GM21423 (cell line): ENCODE data around the gene BRCA1.
"Not testable (repeated sequence)": the region's sequence is repeated elsewhere in the genome, so short reads cannot be mapped to it uniquely, and the experiment has no call there.

Experiments used
- ATAC-seq: cut with Tn5 transposase; IDR thresholded peaks from one replicate; pipeline ENCODE4 v1.9.1; 2021; ENCODE audit warnings: mild to moderate bottlenecking, moderate library complexity; ENCODE audit not compliant: unreplicated experiment

Gene BRCA1

DNA sequence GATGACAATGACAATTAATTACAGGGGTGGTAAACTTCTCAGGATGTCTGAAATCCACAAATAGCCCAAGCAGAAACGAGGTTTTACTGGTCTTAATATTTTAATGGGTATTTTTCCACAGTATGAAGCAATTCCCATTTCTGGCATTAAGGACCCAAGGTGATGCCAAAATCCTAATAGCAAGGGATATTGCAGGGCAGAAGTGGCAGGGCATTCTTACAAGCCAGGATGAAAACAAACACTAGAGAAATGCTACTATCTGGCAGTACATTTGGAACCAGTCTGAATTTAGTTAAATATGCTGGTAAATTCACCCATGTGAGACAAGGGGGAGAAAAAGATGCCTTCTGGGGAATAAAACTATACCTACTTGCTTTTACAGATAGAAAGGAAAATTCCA is 54.9 kb downstream of the BRCA1 start:
- no peak for ATAC-seq

DNA sequence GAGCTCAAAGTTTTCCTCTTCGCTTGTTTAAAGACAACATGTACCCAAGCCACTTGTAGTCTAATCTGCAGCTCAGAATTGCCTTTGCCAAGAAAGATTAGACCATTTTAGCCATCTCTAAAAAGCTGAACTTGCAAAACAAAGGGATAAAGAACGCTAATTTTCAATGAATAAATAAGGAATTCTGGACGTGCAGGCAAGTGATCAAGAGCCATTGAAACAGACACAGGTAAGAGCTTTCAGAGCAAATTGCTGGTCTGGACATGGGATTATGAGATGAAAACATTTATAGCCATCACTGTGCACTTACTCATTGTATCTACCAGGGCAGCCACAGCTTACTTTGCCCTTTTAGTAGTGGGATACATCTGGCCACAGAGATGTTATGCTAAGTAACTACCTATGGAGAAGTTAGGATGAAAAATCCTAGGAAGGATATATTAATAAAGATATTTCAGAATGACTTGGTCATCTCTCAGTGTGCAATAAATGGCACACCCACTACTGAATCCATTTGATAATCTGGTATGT is 55.7 kb downstream of the BRCA1 start:
- ATAC-seq, result no peak

DNA sequence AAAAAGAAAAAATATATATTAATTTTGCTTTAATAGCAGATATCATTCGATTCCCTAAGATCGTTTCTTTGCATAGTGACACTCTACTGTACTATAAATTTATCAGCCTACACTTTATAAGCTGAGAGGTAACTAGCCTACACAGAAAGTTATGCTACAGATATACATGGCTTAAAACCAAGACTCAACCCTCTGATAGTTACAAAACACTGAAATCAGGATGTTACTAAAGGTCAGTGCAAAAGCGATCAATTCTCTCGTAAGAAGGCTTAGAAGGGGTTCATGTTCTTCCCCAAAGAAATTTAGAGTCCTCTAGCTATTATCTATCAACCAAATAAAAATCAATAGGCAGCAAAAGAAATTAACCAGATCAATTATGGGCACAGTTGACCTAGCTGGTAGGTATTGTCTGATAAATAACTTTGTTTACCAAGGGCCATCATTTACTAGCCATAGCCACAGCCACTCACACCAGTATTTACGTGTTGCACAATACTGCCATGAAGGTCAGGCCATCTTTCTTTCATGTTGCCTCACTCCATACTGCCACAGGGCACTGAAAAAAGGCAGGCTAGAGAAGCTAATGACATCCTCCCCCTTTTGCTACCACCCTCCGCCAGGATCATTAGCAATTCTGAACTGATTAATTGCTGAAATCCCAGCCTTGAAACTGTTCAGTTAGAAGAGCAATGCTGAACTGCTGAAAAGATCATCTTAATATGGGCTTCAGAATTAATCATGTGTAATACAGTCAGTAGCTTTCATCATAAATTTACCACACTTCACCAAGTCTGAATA is 56.4 kb downstream of the BRCA1 start:
- ATAC-seq, result no peak

DNA sequence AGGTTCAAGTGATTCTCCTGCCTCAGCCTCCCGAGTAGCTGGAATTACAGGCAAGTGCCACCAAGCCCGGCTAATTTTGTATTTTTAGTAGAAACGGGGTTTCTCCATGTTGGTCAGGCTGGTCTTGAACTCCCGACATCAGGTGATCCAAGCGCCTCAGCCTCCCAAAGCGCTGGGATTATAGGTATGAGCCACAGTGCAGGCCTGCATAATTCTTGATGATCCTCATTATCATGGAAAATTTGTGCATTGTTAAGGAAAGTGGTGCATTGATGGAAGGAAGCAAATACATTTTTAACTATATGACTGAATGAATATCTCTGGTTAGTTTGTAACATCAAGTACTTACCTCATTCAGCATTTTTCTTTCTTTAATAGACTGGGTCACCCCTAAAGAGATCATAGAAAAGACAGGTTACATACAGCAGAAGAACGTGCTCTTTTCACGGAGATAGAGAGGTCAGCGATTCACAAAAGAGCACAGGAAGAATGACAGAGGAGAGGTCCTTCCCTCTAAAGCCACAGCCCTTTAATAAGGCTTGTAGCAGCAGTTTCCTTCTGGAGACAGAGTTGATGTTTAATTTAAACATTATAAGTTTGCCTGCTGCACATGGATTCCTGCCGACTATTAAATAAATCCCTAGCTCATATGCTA is 62.1 kb downstream of the BRCA1 start:
- no peak for ATAC-seq

DNA sequence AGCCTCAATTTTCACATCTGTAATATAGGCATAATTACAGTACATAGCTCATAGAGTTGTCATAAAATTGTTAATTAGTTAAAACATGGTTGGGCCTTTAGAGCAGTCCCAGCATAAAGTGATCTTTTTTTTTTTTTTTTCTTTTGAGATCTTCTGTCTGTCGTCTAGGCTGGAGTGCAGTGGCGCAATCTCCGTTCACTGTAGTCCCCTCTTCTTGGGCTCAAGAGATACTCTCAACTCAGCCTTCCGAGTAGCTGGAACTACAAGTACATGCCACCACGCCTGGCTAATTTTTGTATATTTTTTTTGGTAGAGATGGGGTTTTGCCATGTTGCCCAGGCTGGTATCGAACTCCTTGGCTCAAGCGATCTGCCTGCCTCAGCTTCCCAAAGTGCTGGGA is 69.1 kb downstream of the BRCA1 start:
- no peak for ATAC-seq

DNA sequence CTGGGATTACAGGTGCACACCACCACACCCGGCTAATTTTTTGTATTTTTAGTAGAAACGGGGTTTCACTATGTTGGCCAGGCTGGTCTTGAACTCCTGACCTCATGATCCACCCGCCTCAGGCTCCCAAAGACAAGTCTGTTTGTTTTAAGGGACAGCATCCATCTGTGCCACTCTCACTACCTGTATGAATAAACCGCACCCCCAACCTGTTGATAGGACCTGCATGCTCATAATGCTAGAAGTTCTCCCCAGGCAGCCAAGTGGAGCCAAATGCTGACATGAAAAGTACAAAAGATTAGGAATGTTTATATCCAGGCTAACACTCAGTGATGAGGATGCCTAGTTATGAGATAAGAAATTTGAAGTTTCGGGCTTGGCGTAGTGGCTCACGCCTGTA is 72.2 kb downstream of the BRCA1 start:
- ATAC-seq, result not testable (repeated sequence)

DNA sequence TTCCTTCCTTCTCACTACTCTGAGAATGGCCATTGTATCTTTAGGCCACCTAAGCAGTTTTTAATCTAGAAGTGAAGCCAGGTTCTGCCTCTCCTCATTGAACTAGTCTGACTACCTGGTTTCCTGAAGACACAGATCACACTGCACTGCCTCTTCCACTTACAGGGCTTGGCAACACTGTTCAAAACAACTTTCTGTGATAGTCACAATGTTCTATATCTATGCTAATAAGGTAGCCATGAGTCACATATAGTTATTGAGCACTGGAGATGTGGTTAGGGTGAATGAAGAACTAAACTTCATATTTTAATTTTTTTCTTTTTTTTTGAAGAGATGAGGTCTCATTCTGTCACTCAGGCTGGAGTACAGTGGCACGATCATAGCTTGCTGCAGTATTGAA is 73.2 kb downstream of the BRCA1 start:
- ATAC-seq, result no peak

DNA sequence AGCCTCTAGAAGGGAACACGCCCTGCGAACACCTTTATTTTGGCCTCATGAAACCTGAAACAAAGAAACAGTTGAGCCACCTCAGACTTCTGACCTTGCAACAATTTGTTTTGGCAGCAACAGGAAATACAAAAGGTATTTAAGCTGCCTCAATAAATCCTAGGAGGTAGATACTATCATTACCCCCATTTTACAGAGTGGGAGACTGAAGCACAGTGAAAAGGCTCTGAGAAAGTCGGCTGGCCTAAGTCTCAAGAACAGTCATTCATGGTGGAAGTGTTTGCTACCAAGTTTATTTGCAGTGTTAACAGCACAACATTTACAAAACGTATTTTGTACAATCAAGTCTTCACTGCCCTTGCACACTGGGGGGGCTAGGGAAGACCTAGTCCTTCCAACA is 81.1 kb downstream of the BRCA1 start:
- ATAC-seq, result no peak

DNA sequence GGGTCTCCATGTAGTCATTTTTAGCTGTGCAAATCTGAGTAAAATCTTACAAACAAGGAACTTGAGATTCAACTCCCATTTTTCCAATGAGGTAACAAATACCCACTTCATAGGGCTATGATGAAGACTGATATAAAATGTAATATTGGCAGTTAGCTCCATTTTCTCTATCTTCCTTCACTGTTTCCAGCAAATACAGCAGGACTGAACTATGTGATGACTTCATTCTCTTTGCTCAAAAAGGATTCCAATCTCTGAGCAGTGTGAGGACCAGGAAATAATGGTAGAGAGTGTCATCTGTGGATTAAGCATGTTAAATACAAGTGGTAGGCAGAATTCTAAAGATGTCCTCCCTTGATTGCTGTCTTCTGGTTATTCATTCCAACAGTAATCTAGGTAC is 81.9 kb downstream of the BRCA1 start:
- ATAC-seq, result no peak

DNA sequence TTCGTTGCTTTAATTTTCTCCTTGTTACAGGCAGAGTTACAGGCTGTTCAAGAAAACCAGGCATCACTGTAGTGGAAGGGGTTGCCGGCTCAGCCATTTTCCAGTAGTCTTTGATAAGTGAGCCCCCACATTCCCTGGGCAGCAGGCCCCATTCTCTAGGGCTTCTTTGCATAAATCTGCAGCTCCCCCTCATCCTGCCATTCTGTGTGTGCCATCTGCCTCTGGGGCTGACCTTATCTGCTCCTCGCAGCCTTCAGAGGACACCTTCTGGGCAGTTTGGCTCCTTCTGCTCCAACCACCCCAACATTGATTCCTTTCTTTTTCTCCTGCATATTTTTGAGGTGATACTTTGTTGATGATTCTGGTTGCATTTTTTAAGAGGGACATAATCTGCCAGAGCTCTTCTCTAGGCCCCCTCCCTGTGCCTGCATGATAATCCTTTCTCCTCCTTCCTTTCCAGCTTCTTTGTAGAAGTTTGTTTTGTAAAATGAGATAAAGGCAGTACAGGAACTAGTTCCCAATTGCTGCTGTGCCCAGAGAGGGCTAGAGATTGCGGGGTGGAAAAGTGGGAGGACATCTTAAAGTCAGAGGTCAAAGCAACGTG is 83.0 kb downstream of the BRCA1 start:
- no peak for ATAC-seq

DNA sequence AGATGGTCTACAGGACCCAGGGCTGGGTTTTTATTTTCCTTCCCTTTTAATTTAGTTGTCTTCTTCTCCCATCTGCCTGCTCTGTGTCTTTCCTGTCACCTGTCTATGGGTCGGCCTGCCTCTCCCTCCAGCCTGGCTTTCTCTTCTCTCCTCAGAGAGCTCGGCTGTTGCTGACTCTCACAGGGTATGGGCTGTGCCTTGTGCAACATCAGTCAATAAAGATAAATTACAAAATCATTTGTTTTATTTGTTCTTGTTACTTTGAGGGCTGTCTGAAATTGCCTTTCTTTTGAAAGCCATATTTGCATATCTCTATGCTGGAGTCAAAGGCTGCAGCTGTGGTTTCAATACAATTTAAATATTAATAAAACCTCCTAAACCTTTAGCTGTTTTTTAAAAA is 84.5 kb downstream of the BRCA1 start:
- no peak for ATAC-seq

DNA sequence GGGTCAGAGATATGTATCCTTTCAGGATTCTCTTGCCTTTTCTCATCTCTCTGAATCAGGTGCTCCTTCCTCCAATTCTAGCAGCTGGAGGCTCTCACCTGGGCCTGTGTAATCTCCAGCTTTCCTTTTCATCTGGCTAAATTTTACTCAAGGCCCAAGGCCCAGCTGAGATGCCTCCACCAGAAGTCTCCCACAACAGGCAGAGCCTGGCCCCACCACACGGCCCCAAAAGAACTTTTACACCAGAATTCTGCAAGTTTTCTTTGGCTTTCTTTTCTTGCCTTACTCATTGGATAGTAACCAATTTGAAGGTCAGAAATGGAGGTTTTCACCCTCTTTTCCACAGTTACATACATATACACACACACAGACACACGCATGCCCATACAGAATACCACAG is 85.5 kb downstream of the BRCA1 start:
- ATAC-seq, result no peak

DNA sequence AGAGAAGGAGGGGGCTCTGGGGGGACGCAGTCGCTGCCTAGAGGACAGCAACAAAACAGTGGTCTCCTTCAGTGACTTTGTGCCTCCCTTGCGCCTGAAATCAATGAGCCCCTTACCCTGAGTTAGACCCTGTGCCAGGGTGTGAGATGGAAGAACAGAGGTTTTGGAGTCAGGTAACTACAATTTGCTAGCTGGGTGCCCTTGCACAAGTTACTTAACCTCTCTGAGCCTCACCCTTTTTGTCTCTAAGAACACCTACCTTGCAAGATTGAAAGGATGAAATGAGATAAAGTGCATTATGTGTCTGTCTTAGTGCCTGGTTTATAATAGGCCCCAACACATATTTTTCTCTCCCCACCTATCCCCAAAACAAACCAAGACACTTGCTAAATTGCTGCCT is 90.3 kb downstream of the BRCA1 start:
- no peak for ATAC-seq

DNA sequence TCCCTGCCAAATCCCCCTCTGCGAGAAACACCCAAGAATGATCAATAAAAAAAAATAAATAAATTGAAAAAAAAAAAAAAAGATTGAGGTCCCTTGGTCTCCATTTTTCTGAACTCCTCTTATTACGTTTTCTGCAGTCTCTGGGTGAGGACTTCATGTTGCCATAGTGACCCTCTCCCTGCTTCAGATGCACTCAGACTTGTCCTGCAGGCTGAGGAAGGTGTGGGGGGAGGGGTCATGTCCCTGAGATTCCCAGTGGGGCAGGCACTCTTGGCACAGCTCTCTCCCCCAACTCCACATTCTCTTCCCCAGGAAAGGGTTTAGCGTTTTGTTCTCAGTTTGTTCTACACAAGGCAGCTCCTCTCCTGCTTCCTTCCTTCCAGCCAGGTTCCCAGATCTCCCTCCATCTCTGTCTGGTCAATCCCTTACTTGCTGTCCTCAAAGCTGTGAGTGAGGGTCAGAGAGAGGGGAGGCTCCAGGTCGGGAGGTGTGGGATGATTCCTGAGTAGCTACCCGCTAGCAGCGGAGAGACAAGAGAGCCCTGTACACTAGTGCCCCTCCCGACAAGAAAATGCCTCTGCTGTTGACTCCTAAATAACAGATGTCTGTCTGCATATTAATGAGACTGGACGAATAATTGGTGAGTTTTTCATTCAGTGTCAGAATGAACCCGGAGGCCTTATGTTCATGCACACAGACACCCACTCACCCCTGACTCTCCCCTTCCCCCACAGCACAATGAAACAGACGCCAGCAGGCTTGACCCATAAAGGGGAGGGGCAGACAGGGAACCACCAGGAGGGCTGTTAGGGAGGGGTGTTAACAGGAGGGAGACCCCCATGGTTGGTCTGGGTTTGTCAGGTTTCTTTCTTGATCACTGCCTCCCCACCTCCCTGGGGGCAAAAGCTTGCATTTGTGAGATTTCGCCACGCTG is 90.9 kb downstream of the BRCA1 start:
- no peak for ATAC-seq

DNA sequence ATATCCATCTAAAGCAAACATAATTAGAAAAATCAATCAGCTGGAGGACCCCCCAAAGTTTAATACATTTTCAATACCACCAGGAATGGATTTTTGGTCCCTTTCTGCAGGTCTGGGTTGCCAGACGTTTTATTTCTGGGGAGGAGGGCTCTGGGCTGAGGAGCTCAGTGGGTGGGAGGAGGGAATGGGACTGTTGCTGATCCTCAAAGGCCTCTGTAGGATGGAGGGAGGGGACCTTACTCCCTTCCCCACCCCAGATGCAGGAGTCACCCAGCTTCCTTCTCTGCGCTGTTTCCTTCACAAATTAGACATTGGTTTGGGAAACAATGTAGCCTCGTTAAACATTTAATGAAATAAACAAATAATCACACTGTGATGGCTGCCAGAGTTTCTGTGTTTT is 93.5 kb downstream of the BRCA1 start:
- no peak for ATAC-seq

DNA sequence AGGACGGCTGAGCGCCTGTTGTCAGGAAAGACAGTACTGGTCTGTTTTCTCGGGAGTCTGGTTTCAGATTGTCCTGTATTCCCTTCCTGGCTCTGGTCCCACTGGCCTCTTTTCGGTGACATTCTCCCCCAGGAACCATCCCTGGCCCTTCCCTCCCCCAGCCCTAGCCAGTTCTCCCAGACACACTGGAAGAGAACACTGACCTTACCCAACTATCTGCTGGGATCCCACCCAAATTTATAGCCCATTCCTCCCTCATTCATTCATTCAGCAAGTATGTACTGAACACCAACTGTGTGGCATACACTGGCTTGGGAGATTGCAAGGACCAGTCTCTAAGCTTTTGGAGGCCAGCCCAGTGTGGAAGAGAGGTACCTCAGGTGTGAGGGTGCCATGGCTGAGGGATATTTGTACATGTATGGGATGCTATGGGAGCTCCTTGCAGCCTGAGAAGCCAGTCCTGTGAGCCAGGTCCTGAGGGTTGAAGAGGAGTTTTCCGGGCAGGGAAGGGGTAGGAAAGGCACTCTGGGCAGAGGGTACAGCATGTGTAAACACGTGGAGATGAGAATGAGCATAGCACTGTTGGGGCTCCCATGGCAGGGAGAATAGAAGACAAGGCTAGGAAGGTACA is 94.9 kb downstream of the BRCA1 start:
- no peak for ATAC-seq

DNA sequence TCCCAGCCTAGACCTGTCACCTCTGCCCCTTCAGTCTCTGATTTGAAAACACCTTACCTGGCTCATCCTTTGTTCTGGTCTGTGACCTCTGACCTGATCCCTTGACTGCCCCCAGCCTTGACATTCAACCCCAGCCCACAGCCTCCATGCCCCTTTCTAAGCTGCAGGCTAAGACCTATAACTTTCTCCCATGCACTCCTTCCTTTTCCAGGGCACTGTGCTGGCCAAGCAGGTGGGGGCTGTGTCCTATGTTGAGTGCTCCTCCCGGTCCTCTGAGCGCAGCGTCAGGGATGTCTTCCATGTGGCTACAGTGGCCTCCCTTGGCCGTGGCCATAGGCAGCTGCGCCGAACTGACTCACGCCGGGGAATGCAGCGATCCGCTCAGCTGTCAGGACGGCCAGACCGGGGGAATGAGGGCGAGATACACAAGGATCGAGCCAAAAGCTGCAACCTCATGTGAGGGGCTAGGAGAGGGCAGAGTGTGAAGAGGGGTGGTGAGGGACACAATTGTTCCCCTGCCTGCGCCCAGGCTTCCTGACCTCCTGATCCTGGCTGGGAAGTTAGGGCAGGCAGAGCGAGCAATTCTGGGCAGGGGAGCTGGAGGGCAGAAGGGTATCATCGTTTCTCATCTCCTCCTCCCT is 96.8 kb downstream of the BRCA1 start:
- no peak for ATAC-seq

DNA sequence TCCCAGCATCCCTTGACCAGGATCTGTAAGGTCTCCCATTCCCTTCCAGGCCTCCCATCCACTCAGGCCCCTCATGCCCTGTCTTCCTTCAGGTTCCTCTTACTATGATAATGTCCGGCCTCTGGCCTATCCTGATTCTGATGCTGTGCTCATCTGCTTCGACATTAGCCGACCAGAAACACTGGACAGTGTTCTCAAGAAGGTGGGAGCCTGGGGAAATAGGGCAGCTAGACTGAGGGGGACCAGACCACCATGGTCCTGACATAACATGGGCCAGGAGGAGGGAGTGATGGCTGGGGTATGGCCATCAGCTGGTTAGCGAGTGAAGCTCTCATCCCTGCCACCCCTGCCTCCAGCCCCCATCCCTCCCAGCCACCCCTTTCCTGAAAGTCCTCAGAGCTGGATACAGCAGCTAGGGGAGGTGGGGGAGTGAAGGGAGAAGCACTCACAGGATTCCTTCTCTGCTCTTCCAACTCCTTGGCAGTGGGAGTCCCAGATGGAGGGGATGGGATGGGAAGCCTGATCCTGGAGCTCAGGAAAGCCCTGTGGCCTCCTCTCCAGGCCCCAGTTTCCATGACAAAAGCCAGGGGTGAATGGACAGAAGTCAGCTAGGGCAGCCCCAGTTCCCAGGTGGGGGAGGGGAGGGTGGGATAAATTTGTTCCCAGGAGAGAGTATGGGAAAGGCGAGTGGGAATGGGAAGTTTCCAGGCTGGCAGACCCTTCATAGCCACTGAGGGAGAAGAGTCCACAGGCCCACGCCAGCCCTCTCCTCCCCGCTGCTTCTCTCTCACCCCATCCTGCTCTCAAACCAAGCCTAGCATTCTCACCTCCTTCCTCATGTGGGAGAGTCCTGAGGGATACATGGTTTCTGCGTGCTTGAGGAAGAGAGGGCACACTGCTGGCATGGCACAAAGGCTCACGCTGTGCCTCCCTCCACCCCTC is 97.8 kb downstream of the BRCA1 start:
- ATAC-seq, result no peak

DNA sequence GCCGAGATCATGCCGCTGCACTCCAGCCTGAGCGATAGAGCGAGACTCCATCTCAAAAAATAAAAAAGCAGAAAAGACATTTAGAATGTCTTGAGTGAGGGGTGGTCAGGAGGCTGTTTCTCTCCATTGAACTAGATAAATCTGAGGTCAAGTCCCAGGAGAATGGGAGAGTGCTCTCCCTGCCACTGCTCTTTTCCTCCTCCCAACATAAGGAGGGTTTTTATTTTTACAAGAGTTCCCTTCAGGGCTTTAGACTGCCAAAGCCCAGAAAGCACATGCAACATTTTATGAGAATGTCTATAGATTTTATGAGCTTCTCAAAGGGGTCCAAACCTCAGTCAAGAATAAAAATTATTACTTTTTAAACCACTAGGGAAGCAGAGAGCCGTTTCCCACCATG is 98.6 kb downstream of the BRCA1 start:
- ATAC-seq, result no peak
